ENCODE data around the gene OTUD5.

- TF ChIP-seq CTCF (tag by site-specific recombination; IDR thresholded peaks at IDR 0.05) (no peak), ZNF544 (tag by site-specific recombination; IDR thresholded peaks at IDR 0.05) (no peak), ZSCAN5A (tag by site-specific recombination; IDR thresholded peaks at IDR 0.05) (no peak), ZNF24 (tag by site-specific recombination; IDR thresholded peaks at IDR 0.05) (no peak)
Measured at GRCh38 chrX:48902135-48902534, 55.3 kb downstream of the OTUD5 start.
